ENCODE results near the gene SYT13.

SYT13 gene

DNA sequence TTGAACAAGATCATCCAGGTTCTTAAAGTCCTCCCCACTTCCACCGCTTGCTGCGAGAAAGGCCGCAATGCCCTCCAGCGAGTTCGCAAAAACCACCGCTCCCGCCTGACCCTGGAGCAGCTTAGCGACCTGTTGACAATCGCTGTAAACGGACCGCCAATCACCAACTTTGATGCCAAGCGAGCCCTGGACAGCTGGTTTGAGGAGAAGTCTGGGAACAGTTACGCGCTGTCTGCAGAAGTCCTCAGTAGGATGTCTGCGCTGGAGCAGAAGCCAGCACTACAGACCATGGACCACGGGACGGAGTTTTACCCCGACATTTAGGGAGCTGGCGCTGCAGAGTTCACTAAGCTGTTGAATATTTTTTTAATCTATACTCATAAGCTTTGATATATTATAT is 58.3 kb downstream of the SYT13 start:
- TF ChIP-seq ZBTB7A (IDR thresholded peaks at IDR 0.05; ENCODE audit: low read depth), result no peak
- TF ChIP-seq TCF12 (IDR thresholded peaks at IDR 0.05; ENCODE audit: low read depth), result no peak
- TF ChIP-seq EP300 (IDR thresholded peaks at IDR 0.05; ENCODE audit: borderline replicate concordance), result no peak
- no peak for TF ChIP-seq CEBPB (IDR thresholded peaks at IDR 0.05)
- TF ChIP-seq EGR1 (IDR thresholded peaks at IDR 0.05), result no peak
- no peak for TF ChIP-seq RAD21 (IDR thresholded peaks at IDR 0.05; ENCODE audit: low read depth)
- no peak for TF ChIP-seq TAF1 (IDR thresholded peaks at IDR 0.05; ENCODE audit: low read depth)
- TF ChIP-seq NFIC (IDR thresholded peaks at IDR 0.05), result no peak
- no peak for TF ChIP-seq YY1 (IDR thresholded peaks at IDR 0.05; ENCODE audit: low read depth)
- TF ChIP-seq CREB1 (IDR thresholded peaks at IDR 0.05; ENCODE audit: low read depth), result no peak
- no peak for TF ChIP-seq TEAD4 (IDR thresholded peaks at IDR 0.05)
- no peak for TF ChIP-seq REST (IDR thresholded peaks at IDR 0.05; ENCODE audit: low read depth)
- TF ChIP-seq FOXM1 (IDR thresholded peaks at IDR 0.05; ENCODE audit: borderline replicate concordance, low read depth), result no peak
- no peak for TF ChIP-seq MAX (IDR thresholded peaks at IDR 0.05)
- no peak for TF ChIP-seq USF1 (IDR thresholded peaks at IDR 0.05)

DNA sequence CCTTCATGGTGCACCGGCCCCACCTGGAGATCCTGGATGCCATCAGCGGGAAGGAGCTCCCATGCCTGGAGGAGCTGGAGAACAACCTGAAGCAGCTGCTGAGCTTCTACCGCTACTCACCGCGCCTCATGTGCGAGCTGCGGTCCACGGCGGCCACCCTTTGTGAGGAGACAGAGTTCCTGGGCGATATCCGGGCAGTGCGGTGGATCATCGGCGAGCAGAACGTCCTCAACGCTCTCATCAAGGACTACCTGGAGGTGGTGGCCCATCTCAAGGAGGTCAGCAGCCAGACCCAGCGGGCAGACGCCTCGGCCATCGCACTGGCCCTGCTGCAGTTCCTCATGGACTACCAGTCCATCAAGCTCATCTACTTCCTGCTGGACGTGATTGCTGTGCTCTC is 59.2 kb downstream of the SYT13 start:
- no peak for TF ChIP-seq CREB1 (IDR thresholded peaks at IDR 0.05; ENCODE audit: low read depth)
- TF ChIP-seq TAF1 (IDR thresholded peaks at IDR 0.05; ENCODE audit: low read depth), result no peak
- no peak for TF ChIP-seq EGR1 (IDR thresholded peaks at IDR 0.05)
- no peak for TF ChIP-seq EP300 (IDR thresholded peaks at IDR 0.05; ENCODE audit: borderline replicate concordance)
- no peak for TF ChIP-seq RAD21 (IDR thresholded peaks at IDR 0.05; ENCODE audit: low read depth)
- no peak for TF ChIP-seq USF1 (IDR thresholded peaks at IDR 0.05)
- TF ChIP-seq FOXM1 (IDR thresholded peaks at IDR 0.05; ENCODE audit: borderline replicate concordance, low read depth), result no peak
- no peak for TF ChIP-seq REST (IDR thresholded peaks at IDR 0.05; ENCODE audit: low read depth)
- TF ChIP-seq NFIC (IDR thresholded peaks at IDR 0.05), result no peak
- TF ChIP-seq TEAD4 (IDR thresholded peaks at IDR 0.05), result no peak

DNA sequence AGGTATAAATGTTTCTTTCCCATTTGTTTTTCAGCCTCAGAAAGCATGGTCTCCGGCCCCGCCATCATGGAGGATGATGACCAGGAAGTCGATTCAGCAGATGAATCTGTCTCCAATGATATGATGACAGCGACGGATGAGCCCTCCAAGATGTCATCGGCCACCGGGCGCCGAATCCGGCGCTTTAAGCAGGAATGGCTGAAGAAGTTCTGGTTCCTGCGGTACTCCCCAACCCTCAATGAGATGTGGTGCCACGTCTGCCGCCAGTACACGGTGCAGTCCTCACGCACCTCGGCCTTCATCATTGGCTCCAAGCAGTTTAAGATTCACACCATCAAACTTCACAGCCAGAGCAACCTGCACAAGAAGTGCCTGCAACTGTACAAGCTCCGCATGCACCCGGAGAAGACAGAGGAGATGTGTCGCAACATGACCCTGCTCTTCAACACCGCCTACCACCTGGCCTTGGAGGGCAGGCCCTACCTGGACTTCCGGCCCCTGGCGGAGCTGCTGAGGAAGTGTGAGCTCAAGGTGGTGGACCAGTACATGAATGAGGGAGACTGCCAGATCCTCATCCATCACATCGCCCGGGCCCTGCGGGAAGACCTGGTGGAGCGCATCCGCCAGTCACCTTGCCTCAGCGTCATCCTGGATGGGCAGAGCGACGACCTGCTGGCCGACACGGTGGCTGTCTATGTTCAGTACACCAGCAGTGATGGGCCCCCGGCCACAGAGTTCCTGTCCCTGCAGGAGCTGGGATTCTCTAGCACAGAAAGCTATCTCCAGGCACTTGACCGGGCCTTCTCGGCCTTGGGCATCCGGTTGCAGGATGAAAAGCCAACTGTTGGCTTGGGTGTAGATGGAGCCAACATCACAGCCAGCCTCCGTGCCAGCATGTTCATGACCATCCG is 59.9 kb downstream of the SYT13 start:
- TF ChIP-seq CEBPB (IDR thresholded peaks at IDR 0.05), result no peak

DNA sequence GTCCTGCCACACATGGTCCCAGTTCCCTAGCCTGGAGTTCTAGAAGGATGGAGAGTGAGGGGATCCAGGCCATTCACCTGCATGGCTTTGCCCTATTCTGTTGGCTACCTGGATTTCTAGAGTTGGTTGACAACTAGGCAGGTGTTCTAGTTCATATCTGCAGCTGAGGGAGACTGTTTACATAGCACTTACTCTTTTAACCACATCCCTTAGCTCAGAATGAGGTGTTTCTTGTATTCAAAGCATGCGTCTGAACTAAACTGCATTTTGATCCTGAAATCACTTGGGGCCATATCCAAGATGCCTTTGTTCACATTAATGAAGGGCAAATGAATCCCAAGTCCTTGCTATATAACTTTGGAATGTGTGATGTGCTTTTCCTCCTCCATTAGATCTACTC is 60.9 kb downstream of the SYT13 start:
- no peak for TF ChIP-seq TCF12 (IDR thresholded peaks at IDR 0.05; ENCODE audit: low read depth)
- TF ChIP-seq ZBTB7A (IDR thresholded peaks at IDR 0.05; ENCODE audit: low read depth), result no peak
- TF ChIP-seq TEAD4 (IDR thresholded peaks at IDR 0.05), result no peak
- no peak for TF ChIP-seq NFIC (IDR thresholded peaks at IDR 0.05)
- TF ChIP-seq EP300 (IDR thresholded peaks at IDR 0.05; ENCODE audit: borderline replicate concordance), result no peak
- TF ChIP-seq FOXM1 (IDR thresholded peaks at IDR 0.05; ENCODE audit: borderline replicate concordance, low read depth), result no peak
- no peak for TF ChIP-seq YY1 (IDR thresholded peaks at IDR 0.05; ENCODE audit: low read depth)
- no peak for TF ChIP-seq EGR1 (IDR thresholded peaks at IDR 0.05)
- TF ChIP-seq TAF1 (IDR thresholded peaks at IDR 0.05; ENCODE audit: low read depth), result no peak
- TF ChIP-seq CREB1 (IDR thresholded peaks at IDR 0.05; ENCODE audit: low read depth), result no peak
- no peak for TF ChIP-seq USF1 (IDR thresholded peaks at IDR 0.05)
- TF ChIP-seq RAD21 (IDR thresholded peaks at IDR 0.05; ENCODE audit: low read depth), result no peak
- no peak for TF ChIP-seq REST (IDR thresholded peaks at IDR 0.05; ENCODE audit: low read depth)
- TF ChIP-seq CEBPB (IDR thresholded peaks at IDR 0.05), result no peak
- no peak for TF ChIP-seq MAX (IDR thresholded peaks at IDR 0.05)

All from Ishikawa (cell line).